NCI-H1694 (cell line): ENCODE measurements around the gene TMC5.
"Not testable (repeated sequence)": the region's sequence is repeated elsewhere in the genome, so short reads cannot be mapped to it uniquely, and the experiment has no call there.

Experiments
- DNase-seq: peaks from one replicate; lab custom pipeline; 2025; lab: John Stamatoyannopoulos, UW

TMC5 gene

DNA sequence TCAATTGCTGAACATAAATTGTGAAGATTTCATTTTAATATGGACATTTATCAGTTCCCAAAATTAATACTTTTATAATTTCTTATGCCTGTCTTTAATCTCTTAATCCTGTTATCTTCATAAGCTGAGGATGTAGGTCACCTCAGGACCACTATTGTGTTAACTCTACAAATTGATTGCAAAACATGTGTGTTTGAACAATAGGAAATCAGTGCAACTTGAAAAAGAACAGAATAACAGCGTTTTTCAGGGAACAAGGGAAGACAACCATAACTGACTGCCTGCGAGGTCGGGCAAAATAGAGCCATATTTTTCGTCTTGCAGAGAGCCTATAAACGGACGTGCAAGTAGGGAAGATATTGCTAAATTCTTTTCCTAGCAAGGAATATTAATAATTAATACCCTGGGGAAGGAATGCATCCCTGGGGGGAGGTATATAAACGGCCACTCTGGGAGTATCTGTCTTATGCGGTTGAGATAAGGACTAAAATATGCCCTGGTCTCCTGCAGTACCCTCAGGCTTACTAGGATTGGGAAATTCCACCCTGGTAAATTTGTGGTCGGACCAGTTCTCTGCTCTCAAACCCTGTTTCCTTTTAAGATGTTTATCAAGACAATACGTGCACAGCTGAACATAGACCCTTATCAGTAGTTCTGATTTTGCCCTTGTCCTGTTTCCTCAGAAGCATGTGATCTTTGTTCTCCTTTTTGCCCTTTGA, 125.8 kb downstream of the TMC5 start:
- not testable (repeated sequence) for DNase-seq

- no peak for DNase-seq
Observed at GRCh38 chr16:19548144-19548543, 130.5 kb downstream of the TMC5 start.
